ENCODE measurements around the gene TEX2.

- TF ChIP-seq CTCF (IDR thresholded peaks at IDR 0.05) (no peak), SIN3A (IDR thresholded peaks at IDR 0.05; ENCODE audit: borderline replicate concordance, low read depth, low read length) (no peak), PBX3 (IDR thresholded peaks at IDR 0.05) (no peak), NFIC (IDR thresholded peaks at IDR 0.05; ENCODE audit: borderline replicate concordance) (no peak), GATA2 (CRISPR knock-in tag; IDR thresholded peaks at IDR 0.05) (no peak), TAF1 (IDR thresholded peaks at IDR 0.05; ENCODE audit: borderline replicate concordance, low read depth, low read length) (no peak), POLR2AphosphoS5 (IDR thresholded peaks at IDR 0.05; ENCODE audit: low read depth, low read length) (no peak), RXRA (IDR thresholded peaks at IDR 0.05; ENCODE audit: borderline replicate concordance, low read depth) (no peak), TEAD4 (IDR thresholded peaks at IDR 0.05; ENCODE audit: borderline replicate concordance, insufficient read depth) (no peak), SMC3 (IDR thresholded peaks at IDR 0.05; ENCODE audit: low read depth, low read length) (no peak)
Measured at GRCh38 chr17:64123114-64123513, 139.9 kb downstream of the TEX2 start.
